ENCODE data around the gene ADAM10. TPM values are rescaled to one million over a fixed set of nuclear protein-coding genes. Genes with fewer than 3 reads are reported as not detected.

The ADAM10 gene
- total RNA-seq, 1 experiment from 2014 or later: 87.4 TPM

- DNase-seq (ENCODE audit: extremely low read depth, low read depth): no peak
Measured at GRCh38 chr15:58758141-58758540, 8.6 kb upstream of the ADAM10 start.

GRCh38 chr15:58755956-58756355 lies 6.4 kb upstream of the ADAM10 start:
- DNase-seq (ENCODE audit: extremely low read depth, low read depth): no peak

GRCh38 chr15:58755350-58755749 lies 5.8 kb upstream of the ADAM10 start:
- no peak for DNase-seq (ENCODE audit: extremely low read depth, low read depth)

GRCh38 chr15:58752716-58753115 lies 3.2 kb upstream of the ADAM10 start:
- DNase-seq (ENCODE audit: extremely low read depth, low read depth): no peak

- DNase-seq (ENCODE audit: extremely low read depth, low read depth): no peak
Measured at GRCh38 chr15:58748852-58749531, 515 bp downstream of the ADAM10 start.

GRCh38 chr15:58748040-58748851 lies 1.3 kb downstream of the ADAM10 start:
- DNase-seq (ENCODE audit: extremely low read depth, low read depth): no peak

GRCh38 chr15:58746174-58746573 lies 3.3 kb downstream of the ADAM10 start:
- DNase-seq (ENCODE audit: extremely low read depth, low read depth): no peak

GRCh38 chr15:58742819-58743502 lies 6.5 kb downstream of the ADAM10 start:
- no peak for DNase-seq (ENCODE audit: extremely low read depth, low read depth)

- DNase-seq (ENCODE audit: extremely low read depth, low read depth): no peak
Measured at GRCh38 chr15:58742022-58742813, 7.3 kb downstream of the ADAM10 start.

GRCh38 chr15:58741032-58741431 lies 8.5 kb downstream of the ADAM10 start:
- no peak for DNase-seq (ENCODE audit: extremely low read depth, low read depth)

GRCh38 chr15:58740436-58740835 lies 9.1 kb downstream of the ADAM10 start:
- no peak for DNase-seq (ENCODE audit: extremely low read depth, low read depth)

GRCh38 chr15:58738046-58738707 lies 11.3 kb downstream of the ADAM10 start:
- DNase-seq (ENCODE audit: extremely low read depth, low read depth): no peak

GRCh38 chr15:58737298-58737697 lies 12.2 kb downstream of the ADAM10 start:
- DNase-seq (ENCODE audit: extremely low read depth, low read depth): no peak

GRCh38 chr15:58736018-58736643 lies 13.4 kb downstream of the ADAM10 start:
- no peak for DNase-seq (ENCODE audit: extremely low read depth, low read depth)

- no peak for DNase-seq (ENCODE audit: extremely low read depth, low read depth)
Measured at GRCh38 chr15:58734859-58735258, 14.6 kb downstream of the ADAM10 start.

GRCh38 chr15:58732625-58733363 lies 16.7 kb downstream of the ADAM10 start:
- no peak for DNase-seq (ENCODE audit: extremely low read depth, low read depth)

- no peak for DNase-seq (ENCODE audit: extremely low read depth, low read depth)
Measured at GRCh38 chr15:58731756-58732535, 17.6 kb downstream of the ADAM10 start.

GRCh38 chr15:58726867-58727266 lies 22.6 kb downstream of the ADAM10 start:
- DNase-seq (ENCODE audit: extremely low read depth, low read depth): no peak

All from NCI-H460 (cell line).